Measurements from ENCODE around the gene SCIMP.
"Not testable (repeated sequence)": the region's sequence is repeated elsewhere in the genome, so short reads cannot be mapped to it uniquely, and the experiment has no call there.

Gene SCIMP

DNA sequence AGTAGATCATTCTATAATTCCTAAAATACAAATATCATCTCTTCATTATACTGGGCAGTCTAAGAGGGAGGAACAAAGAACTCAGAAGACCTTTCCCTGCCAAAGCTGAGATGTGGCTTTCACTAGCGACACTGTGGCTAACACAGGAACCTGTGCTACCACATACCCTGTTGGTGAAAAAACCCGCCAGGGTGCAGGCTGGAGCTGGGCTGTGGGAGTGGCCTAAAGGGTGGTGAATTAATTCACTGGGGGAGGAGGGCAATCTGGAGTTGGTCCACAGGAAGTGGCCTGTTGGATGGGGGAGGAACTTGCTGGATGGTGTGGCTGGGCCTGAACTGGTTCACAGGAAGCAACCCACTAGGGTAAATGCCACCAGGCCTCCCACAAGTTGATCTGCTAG lies 50.4 kb downstream of the SCIMP start:
- no peak for DNase-seq (ENCODE audit: low spot score)

DNA sequence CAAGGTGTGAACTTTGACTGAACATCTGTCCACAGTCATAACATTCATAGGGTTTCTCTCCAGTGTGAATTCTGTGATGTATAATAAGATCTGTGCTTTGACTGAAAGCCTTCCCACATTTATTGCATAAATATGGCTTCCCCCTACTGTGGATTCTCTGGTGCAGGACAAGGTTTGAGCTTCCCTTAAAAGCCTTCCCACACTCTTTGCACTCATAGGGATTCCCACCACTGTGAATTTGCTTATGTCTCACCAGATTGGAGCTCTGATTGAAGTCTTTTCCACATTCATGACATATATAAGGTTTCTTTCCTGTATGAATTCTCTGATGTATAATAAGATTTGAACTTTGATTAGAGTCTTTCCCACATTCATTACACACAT lies 51.3 kb downstream of the SCIMP start:
- no peak for DNase-seq (ENCODE audit: low spot score)

DNA sequence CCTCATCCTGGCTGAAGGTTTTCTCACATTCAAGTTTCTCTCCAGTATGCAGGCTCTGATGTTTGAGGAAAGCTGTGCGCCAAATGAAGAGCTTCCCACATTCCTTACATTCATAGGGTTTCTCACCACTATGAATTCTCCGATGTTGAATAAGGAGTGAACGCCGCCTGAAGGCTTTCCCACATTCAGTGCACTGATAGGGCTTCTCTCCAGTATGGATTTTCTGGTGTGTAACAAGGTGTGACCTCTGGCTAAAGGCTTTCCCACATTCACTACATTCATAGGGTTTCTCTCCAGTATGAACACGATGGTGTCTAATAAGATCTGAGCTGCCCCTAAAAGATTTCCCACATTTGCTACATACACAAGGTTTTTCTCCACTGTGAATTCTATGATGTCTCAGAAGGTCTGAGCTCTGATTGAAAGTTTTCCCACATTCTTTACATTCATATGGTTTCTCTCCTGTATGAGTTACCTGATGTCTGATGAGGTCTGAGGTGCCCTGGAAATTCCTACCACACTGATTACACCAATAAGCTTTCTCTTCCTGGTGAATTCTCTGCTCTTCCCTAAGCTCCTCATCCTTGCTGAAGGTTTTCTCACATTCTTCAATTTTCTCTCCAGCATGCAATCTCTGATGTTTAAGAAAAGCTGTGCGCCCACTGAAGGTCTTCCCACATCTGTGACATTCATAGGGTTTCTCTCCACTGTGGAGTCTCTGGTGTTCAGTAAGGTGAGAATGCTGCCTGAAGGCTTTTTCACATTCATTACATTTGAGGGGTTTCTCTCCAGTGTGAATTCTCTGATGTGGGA lies 51.9 kb downstream of the SCIMP start:
- DNase-seq (ENCODE audit: low spot score): no peak

DNA sequence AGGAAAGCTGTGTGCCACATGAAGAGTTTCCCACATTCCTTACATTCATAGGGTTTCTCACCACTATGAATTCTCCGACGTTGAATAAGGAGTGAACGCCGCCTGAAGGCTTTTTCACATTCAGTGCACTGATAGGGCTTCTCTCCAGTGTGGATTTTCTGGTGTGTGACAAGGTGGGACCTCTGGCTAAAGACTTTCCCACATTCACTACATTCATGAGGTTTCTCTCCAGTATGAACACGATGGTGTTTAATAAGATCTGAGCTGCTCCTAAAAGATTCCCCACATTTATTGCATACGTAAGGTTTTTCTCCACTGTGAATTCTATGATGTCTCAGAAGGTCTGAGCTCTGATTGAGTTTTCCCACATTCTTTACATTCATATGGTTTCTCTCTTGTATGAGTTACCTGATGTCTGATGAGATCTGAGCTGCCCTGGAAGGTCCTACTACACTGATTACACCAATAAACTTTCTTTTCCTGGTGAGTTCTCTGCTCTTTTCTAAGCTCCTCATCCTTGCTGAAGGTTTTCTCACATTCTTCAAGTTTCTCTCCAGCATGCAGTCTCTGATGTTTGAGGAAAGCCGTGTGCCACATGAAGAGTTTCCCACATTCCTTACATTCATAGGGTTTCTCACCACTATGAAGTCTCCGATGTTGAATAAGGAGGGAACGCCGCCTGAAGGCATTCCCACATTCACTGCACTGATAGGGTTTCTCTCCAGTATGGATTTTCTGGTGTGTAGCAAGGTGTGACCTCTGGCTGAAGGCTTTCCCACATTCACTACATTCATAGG lies 53.0 kb downstream of the SCIMP start:
- no peak for DNase-seq (ENCODE audit: low spot score)

DNA sequence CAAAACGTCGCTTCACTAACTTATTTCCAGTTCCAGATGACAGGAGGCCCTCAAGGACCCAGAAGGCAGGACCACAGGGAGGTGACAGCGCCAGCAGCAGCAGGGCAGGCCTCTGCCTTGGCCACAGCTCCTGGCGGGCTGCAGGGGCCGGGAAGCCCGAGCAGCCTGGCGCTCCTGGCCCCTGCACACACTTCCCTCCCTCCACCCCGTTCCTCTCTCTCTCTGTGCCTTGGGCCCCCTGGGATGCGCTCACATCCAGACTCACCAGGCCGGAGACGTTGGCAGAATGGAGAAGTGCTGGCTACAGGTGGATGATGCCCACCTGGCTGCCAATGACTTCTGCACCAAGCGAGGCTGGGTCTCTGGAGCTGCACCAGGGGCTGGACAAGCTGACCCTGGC lies 55.7 kb downstream of the SCIMP start:
- DNase-seq (ENCODE audit: low spot score): no peak

DNA sequence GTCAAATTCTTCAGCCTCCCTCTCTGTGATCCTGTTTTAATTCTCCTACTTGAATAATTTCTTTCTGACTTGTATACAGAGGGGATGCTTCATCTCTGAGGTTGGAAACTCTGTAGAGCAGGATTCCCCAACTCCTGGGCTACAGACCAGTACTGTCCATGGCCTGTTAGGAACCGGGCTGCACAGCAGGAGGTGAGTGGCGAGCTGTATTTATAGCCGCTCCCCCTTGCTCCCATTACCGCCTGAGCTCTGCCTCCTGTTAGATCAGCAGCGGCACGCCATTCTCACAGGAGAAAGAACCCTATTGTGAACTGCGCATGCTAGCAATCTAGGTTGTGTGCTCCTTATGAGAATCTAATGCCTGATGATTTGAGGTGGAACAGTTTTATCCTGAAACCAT lies 59.6 kb downstream of the SCIMP start:
- DNase-seq (ENCODE audit: low spot score): not testable (repeated sequence)

DNA sequence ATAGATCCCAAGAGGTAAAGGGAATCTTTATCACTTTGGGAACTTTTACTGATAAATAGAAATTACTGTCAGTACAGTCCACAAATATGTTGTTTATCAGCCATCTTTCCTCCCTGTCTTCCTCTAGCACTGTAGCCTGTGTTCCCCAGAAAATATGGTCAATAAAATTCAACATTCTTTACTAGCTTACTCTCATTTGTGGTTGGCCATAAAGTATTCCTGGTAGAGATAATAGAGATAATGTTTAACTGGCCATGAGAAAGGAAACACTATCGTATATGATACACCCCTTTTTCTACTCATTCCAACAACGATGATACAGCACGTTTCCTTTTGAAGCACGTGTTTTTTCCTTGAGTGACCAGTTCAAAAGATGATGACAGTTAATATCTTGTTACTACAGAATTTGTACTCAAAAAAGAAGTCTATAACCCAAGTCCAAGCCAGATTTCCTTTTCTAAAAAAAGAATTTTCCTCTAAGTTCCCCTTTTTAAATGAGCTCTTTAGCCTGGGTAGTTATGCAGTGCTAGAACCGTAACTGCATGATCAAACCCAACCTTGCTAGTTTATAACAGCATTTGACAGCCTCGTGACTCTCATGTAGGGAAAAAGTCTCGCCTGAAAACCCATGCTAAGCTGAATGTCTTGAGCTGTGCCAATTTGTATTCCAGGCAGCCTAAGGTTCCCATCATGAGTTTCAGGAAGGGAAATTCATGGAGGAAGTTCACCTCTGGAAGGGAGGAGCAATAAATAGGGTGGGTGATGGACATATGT lies 68.7 kb downstream of the SCIMP start:
- not testable (repeated sequence) for DNase-seq (ENCODE audit: low spot score)

DNA sequence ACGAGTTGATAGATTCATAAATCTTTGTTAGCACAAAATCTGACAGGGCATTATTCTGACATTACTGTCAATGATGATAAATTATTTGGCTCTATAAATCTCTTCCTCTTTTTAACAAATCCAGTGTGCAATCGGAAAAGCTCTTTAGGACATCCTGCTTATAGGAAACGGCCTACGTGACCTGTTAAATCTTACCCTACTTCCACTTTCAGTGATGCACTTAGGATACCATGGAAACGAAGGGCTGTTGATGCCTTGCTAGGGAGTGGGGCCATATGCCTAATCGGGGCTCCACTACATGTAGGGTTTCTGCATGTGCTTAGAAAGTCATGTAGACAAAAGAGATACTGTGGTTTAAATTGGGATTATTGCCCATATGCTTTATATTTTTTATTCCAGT lies 70.2 kb downstream of the SCIMP start:
- DNase-seq (ENCODE audit: low spot score): no peak

DNA sequence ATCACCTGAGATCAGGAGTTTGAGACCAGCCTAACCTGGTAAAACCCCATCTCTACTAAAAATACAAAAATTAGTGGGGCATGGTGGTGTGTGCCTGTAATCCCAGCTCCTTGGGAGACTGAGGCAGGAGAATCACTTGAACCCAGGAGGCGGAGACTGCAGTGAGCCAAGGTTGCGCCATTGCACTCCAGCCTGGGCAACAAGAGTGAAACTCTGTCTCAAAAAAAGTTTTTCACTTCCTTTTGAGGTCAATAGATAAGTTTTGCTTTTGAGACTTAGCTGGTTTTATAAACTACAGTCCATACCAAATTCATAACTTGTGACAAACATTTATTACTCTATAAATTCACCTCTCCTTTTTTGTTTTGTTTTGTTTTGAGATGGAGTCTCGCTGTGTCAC lies 72.9 kb downstream of the SCIMP start:
- DNase-seq (ENCODE audit: low spot score): not testable (repeated sequence)

DNA sequence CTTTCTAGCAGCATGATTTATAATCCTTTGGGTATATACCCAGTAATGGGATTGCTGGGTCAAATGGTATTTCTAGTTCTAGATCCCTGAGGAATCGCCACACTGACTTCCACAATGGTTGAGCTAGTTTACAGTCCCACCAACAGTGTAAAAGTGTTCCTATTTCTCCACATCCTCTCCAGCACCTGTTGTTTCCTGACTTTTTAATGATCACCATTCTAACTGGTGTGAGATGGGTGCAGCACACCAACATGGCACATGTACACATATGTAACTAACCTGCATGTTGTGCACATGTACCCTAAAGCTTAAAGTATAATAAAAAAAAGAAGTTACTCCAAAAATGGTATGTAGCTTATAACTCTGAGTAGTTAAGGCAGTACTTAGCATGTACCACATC lies 74.0 kb downstream of the SCIMP start:
- DNase-seq (ENCODE audit: low spot score): not testable (repeated sequence)

Measured in D341Med (cell line).